ENCODE results near the gene ROPN1L. TPM values are rescaled to one million over a fixed set of nuclear protein-coding genes. Genes with fewer than 3 reads are reported as not detected.
A peak's percentile ranks its signal among the peaks of the same experiment; 100 is the strongest.
"Not testable (repeated sequence)": the region's sequence is repeated elsewhere in the genome, so short reads cannot be mapped to it uniquely, and the experiment has no call there.

The ROPN1L gene
- 1 to 10 TPM in 2 of 4 donors, under 1 TPM in 1, not detected in 1; 0.71 to 4.0 (median 1.0) TPM for total RNA-seq

GRCh38 chr5:10441083-10441991, at the start of gene ROPN1L:
TSS of gene ROPN1L (plus strand) at chr5:10441879. CDS start at chr5:10442168, 289 bp downstream.
- peak within 1 kb of the TSS; percentile 43 for H3K4me3 ChIP-seq (ENCODE audit: low read depth, poor library complexity, severe bottlenecking)
- no peak for TF ChIP-seq POLR2A (IDR thresholded peaks at IDR 0.05)
- TF ChIP-seq CTCF (IDR thresholded peaks at IDR 0.05): no peak
- intact Hi-C loops (cut with DNase I; ENCODE audit: low total_unique reads): loop anchor here (10.0 kb wide), 1 partner anchor 323 kb away; the partner anchor contains the start of gene DAP
- peak; percentile 73 to 96 for DNase-seq (ENCODE audit: low spot score in 2 of 2)
- 2% methylated on average over 33 to 48 of the region's 63 CpGs for WGBS, 2 donors

- DNase-seq (ENCODE audit: low spot score in 2 of 2); H3K4me3 ChIP-seq (ENCODE audit: low read depth, poor library complexity, severe bottlenecking); intact Hi-C loops (cut with DNase I; ENCODE audit: low total_unique reads): not testable (repeated sequence)
- WGBS, 2 donors: 94 to 95% methylated on average over 6 of the region's 6 CpGs
These were observed 48.9 kb upstream of the ROPN1L start for GRCh38 chr5:10392567-10393328.

- no peak overlapping the region for H3K4me3 ChIP-seq (ENCODE audit: low read depth, poor library complexity, severe bottlenecking)
- no peak for TF ChIP-seq POLR2A (IDR thresholded peaks at IDR 0.05)
- TF ChIP-seq CTCF (IDR thresholded peaks at IDR 0.05): no peak
- 75 to 76% methylated on average over 2 of the region's 2 CpGs for WGBS, 2 donors
- DNase-seq (ENCODE audit: low spot score in 2 of 2): no peak
- intact Hi-C loops (cut with DNase I; ENCODE audit: low total_unique reads): no loop called here
These were observed 48.2 kb upstream of the ROPN1L start for GRCh38 chr5:10393491-10393890.

GRCh38 chr5:10396552-10396951, 45.1 kb upstream of the ROPN1L start:
- intact Hi-C loops (cut with DNase I; ENCODE audit: low total_unique reads): no loop called here
- no peak for DNase-seq (ENCODE audit: low spot score in 2 of 2)
- WGBS, 2 donors: 81 to 82% methylated on average over 5 of the region's 5 CpGs
- TF ChIP-seq POLR2A (IDR thresholded peaks at IDR 0.05) (no peak), CTCF (IDR thresholded peaks at IDR 0.05) (no peak)
- H3K4me3 ChIP-seq (ENCODE audit: low read depth, poor library complexity, severe bottlenecking): no peak overlapping the region

- TF ChIP-seq POLR2A (IDR thresholded peaks at IDR 0.05) (no peak), CTCF (IDR thresholded peaks at IDR 0.05) (no peak)
- no peak overlapping the region for H3K4me3 ChIP-seq (ENCODE audit: low read depth, poor library complexity, severe bottlenecking)
- no peak for DNase-seq (ENCODE audit: low spot score in 2 of 2)
- intact Hi-C loops (cut with DNase I; ENCODE audit: low total_unique reads): no loop called here
These were observed 41.8 kb upstream of the ROPN1L start for GRCh38 chr5:10399839-10400238.

GRCh38 chr5:10400411-10400810, 41.3 kb upstream of the ROPN1L start:
- no peak overlapping the region for H3K4me3 ChIP-seq (ENCODE audit: low read depth, poor library complexity, severe bottlenecking)
- intact Hi-C loops (cut with DNase I; ENCODE audit: low total_unique reads): no loop called here
- no peak for TF ChIP-seq POLR2A (IDR thresholded peaks at IDR 0.05)
- no peak for TF ChIP-seq CTCF (IDR thresholded peaks at IDR 0.05)
- WGBS, 2 donors: 86 to 94% methylated on average over 2 of the region's 2 CpGs
- DNase-seq (ENCODE audit: low spot score in 2 of 2): no peak

All from lower leg skin (tissue), 4 donors.